ENCODE results near the gene ADAP2.

GRCh38 chr17:31004160-31004559, 82.4 kb downstream of the ADAP2 start:
- TF ChIP-seq, protein P1, sequence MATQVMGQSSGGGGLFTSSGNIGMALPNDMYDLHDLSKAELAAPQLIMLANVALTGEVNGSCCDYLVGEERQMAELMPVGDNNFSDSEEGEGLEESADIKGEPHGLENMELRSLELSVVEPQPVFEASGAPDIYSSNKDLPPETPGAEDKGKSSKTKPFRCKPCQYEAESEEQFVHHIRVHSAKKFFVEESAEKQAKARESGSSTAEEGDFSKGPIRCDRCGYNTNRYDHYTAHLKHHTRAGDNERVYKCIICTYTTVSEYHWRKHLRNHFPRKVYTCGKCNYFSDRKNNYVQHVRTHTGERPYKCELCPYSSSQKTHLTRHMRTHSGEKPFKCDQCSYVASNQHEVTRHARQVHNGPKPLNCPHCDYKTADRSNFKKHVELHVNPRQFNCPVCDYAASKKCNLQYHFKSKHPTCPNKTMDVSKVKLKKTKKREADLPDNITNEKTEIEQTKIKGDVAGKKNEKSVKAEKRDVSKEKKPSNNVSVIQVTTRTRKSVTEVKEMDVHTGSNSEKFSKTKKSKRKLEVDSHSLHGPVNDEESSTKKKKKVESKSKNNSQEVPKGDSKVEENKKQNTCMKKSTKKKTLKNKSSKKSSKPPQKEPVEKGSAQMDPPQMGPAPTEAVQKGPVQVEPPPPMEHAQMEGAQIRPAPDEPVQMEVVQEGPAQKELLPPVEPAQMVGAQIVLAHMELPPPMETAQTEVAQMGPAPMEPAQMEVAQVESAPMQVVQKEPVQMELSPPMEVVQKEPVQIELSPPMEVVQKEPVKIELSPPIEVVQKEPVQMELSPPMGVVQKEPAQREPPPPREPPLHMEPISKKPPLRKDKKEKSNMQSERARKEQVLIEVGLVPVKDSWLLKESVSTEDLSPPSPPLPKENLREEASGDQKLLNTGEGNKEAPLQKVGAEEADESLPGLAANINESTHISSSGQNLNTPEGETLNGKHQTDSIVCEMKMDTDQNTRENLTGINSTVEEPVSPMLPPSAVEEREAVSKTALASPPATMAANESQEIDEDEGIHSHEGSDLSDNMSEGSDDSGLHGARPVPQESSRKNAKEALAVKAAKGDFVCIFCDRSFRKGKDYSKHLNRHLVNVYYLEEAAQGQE (IDR thresholded peaks at IDR 0.05; ENCODE audit: insufficient read depth in 1 of 2, low read depth in 2 of 2, low read length in 2 of 2) = no peak
- no peak for TF ChIP-seq POLR2AphosphoS5 (IDR thresholded peaks at IDR 0.05; ENCODE audit: low read depth, low read length)
- TF ChIP-seq TAF1 (IDR thresholded peaks at IDR 0.05; ENCODE audit: borderline replicate concordance, insufficient read depth, low read length) = no peak
- TF ChIP-seq SIN3A (IDR thresholded peaks at IDR 0.05; ENCODE audit: borderline replicate concordance, insufficient read depth, low read length) = no peak
- TF ChIP-seq FOXP2 (optimal IDR thresholded peaks at IDR 0.05; ENCODE audit: borderline replicate concordance, extremely low read depth, extremely low read length, insufficient read depth) = no peak
